SIG-M5 treated with dmso at 0.1 percent for 504 hours (cell line): ENCODE measurements around the gene SNX3.

ENCODE experiments used
- DNase-seq: peaks from one replicate; lab custom pipeline; 2025; ENCODE audit not compliant: unreplicated experiment; lab: John Stamatoyannopoulos, UW

The SNX3 gene

DNA sequence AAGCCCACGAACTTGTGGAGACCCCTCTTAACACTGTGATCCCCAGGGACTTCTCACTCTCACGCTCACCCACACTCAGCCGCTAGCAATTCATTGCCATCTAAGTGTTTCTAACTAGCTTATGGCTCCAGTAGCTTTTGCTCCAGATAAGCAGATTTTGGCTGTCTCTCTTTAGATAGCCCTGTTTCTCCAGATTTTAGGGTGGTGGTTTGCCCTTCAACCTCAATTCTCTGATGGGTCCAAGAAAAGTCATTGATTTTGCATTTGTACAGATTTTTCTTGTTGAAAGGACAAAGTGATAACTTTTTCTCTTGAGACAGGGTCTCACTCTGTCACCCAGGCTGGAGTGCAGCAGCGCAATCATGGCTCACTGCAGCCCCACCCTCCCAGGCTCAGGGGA lies 53.8 kb downstream of the SNX3 start:
- no peak for DNase-seq

DNA sequence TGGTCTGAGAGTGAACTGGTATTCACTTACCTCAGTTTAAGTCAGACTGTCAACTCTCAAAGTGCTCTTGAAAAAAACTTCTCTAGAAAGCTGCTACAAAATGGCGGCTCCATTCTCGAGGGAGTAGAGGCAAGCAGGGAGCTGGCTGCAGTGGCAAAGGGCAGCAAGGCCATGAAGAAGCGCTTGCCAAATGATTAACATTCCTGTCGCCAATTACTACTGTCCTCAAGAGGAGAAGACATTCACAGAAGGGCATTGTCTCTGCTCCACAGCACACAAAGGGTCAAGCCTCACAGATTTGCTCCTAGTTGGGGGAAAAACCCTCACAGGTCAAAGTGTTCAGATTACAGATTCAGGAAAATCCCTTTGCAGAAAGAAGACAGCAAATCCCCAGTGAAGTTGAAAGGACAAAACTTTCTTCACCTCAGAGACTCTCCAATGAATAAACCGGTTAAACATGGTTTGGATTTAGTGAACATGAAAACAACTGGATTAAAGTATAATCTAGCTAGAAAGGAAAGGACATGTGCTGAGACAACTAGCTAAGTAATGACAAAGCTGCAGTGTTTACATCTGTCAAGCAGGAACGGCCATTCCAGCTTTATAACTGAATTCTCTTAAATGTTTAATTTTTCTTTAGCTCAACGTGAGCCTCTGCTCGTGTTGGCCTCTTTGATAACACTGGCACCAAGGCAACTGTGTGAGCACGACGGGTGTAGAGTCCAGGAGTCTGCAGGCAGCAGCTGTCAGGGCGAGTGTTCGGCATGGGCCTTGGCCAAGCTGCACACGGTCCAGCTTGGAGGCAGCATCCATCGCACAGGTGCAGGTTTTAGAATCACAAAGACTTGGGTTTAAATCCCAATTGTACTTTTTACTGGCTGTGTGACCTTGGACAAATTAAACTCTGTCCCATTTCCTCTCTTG lies 57.4 kb downstream of the SNX3 start:
- no peak for DNase-seq

DNA sequence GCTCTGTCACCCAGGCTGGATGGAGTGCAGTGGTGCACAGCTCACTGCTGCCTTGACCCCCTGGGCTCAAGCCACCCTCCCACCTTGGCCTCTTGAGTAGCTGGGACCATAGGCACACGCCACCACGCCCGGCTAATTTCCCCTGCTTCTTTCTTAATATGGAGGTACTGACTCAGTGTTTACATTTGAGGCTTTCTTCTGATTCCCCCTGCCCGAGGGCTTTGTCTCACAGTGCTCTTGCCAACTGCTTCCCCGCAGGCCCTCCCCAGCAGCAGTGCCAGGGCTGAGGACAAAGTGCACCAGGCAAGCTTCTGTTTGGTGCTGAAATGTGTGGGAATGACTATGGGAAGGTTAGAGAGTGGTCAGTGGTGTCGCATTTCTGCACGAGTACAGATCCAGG lies 60.2 kb downstream of the SNX3 start:
- no peak for DNase-seq

DNA sequence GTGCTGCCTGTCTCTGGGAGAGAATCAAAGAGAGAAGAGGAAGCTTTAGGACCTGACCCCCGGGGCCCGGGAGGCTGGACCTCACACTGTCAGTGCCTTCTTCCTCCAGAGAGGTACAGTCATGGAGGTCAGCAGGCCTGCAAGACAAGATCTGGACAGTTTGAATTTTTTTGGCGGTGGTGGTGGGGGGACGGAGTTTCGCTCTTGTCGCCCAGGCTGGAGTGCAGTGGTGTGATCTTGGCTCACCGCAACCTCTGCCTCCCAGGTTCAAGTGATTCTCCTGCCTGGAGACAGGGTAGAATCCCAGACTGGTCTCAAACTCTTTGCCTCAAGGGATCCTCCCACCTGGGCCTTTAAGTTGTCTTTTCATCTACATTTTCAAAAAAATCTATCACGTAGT lies 60.7 kb downstream of the SNX3 start:
- DNase-seq, result no peak

DNA sequence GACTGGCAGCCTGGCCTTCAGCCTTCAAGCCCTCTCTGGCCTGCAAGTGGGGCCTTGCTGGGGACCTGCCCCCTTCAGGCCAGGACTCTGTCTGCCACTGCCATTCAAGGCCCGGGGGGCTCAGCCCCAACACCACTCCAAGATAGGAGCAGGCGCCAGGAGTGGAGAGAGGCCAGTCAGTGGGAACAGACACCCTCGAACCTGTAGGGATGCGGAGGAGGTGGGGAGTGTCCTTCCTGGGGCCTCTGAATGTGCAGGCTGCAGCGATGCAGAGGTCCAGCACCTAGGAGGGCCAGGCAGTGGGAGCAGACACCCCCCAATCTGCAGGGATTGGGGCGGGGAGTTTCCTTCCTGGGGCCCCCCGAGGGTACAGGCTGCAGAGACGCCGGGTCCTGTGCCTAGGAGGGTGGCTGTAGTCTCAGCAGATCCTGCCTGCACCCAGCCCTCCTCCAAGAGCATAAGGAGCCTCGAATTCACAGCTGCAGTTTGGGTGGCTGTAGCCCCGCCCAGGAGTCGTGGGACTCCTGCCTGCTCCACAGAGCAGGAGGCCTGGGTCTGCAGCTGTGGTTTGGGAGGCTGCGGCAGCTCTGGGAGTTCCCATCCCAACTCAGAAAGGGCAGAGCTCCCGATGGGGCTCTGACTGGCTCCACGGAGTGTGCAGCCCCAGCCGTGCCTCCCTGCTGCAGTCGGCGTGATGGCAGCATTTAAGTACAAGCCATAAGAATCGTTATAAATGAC lies 61.9 kb downstream of the SNX3 start:
- DNase-seq, result no peak

DNA sequence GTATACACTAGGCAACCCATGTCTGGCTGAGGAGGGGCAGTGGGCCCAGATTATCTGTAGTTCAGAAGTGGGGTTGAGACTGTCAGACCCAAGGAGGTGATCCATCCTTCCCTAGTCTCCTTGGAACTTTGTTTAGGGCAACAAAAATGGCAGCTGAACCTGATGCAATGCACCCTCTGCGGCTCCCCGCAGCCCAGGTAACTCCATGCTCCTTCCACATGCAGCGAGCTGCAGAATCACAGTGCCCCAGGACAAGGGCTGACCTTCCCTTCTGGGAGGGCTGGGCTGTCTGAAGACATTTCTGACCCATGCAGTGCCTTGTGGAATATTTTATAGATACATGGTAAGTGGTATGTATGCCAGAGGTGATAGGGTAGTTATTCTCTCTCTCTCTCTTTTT lies 65.6 kb downstream of the SNX3 start:
- no peak for DNase-seq

DNA sequence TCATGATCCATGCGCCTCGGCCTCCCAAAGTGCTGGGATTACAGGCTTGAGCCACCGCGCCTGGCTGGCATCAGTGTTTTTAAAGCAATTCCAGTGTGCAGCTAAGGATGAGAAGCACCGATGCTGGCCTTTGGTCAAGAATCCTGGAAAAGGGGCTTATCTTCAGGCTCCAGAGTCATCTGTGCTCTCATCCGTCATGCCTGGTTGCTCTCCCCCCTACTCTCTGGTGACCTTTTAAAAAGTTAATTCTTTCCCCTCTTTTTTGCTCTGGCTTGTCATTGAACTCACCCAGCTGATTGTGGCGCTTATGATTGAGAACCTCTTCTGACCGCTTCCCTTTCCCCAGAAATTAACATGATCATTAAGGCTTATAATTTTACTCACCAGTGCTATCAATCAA lies 66.3 kb downstream of the SNX3 start:
- no peak for DNase-seq

DNA sequence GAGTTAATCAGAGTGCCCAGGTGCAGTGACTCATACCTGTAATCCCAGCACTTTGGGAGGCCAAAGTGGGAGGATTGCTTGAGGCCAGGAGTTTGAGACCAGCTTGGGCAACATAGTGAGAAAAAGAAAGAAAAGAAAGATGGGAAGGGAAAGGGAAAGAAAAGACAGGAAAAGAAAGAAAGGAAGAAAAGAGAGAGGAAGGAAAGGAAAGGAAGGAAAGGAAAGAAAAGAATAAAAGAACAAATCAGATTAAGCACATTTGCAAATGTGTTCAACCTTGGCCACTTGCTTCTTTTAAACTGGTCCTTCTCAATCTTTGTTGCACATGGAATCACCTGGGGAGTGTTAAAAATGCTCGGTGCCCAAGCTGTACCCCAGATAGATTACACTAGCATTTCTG lies 67.0 kb downstream of the SNX3 start:
- DNase-seq, result no peak

DNA sequence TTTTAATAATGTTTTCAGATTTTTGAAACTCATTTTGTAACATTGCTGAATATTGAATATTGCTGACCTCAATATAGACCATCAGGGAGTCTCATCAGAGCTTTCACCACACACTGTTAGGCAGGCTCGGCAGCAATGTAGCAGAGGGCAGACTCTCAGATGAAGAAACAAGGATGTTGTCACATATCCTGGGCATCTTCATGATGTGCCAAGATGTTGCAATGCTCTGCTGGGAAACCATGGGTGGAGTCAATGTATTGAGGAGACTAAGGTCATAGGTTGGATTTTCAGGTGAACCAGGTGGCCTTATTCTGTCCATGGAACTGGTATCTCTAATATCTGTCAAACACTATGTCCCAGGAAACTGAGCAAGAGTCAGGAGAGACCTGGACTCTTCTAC lies 67.7 kb downstream of the SNX3 start:
- DNase-seq, result peak; percentile 26

DNA sequence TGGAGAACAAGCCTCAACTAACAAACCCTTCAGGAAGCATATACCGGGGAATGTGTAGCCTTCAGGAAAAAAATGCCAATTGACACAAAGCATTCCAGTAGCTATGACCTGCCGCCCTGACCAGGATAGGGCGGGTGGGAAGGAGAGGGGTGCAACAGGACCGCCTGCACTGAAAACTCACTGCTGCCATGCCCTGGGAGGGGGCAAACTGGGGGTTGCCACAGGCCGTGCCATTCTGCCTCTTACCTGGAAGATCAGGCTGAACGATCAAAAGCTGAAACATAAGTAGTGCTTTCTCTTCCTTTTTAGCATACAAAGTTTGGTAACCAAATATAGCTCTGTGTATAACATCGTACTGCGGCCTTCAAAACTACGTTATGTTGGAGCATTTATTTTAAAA lies 73.3 kb downstream of the SNX3 start:
- DNase-seq, result no peak

DNA sequence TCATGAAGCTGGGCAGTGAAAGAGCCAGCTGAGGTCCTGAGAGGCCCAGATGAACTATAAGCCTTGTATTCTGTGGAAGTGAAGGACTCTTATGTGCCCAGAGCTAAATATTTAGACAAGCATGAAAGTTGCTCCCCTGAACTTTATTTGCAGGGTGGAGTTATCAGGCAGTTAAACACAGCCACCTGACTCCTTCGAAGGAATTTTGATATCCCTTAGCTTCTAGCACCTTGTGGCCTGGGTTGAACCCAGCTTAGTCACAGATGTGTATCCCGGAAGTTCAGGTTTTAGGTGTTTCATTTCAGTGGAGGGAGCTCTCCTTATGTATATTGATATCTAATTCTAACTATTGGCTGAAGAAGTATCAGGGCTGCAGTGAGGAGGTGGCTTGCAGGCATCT lies 74.6 kb downstream of the SNX3 start:
- DNase-seq, result no peak

DNA sequence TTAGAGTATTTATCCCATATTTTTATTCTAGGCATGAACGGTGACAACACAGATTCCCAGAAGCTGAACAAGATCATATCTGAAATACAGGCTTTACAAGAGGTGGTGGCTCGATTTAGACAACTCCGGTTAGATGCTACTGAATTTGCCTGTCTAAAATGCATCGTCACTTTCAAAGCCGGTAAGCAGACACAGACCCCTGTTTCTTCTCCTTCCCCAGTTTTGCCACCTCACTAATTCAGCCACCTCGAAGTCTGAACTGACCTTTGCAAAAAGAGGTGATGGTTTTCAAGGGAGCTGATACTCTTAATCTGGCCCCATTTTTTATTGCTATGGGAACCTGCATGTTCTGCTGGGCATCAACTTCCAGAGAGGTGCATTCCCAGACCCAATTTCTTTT lies 80.1 kb downstream of the SNX3 start:
- no peak for DNase-seq

DNA sequence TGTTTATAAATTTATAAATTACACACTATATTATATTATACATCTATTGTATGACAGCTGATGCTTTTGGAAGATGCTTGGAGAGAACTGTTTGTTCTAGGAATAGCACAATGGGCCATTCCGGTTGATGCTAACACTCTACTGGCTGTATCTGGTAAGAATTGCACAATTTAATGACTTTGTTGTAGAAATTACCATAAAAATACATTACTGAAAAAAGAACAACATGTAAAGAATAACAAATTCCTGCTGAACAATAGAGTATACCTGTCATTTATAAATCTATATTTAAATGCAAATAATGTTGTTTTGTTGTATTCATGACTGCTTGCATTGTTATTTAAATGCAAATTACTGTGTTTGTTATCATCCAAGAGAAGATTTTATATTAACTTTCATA lies 80.6 kb downstream of the SNX3 start:
- no peak for DNase-seq

DNA sequence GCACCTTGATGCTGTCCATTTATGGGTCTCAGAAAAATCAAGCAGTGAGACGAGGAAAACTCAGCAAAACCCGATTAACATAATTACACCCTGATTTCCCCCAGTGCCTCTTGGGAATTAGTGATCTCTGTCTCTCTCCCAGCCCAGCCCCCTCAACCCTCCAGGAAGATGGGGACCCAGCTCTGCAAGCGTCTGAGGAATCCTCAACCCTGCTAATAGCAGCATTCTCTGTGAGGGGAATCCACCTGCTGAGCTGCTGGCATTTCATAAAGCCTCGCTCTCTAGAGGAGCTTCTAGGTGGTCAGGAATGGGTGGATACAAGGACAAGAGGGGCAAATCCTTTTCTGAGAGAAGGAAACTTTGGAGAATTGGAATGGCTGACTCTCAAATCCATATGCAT lies 81.1 kb downstream of the SNX3 start:
- no peak for DNase-seq

DNA sequence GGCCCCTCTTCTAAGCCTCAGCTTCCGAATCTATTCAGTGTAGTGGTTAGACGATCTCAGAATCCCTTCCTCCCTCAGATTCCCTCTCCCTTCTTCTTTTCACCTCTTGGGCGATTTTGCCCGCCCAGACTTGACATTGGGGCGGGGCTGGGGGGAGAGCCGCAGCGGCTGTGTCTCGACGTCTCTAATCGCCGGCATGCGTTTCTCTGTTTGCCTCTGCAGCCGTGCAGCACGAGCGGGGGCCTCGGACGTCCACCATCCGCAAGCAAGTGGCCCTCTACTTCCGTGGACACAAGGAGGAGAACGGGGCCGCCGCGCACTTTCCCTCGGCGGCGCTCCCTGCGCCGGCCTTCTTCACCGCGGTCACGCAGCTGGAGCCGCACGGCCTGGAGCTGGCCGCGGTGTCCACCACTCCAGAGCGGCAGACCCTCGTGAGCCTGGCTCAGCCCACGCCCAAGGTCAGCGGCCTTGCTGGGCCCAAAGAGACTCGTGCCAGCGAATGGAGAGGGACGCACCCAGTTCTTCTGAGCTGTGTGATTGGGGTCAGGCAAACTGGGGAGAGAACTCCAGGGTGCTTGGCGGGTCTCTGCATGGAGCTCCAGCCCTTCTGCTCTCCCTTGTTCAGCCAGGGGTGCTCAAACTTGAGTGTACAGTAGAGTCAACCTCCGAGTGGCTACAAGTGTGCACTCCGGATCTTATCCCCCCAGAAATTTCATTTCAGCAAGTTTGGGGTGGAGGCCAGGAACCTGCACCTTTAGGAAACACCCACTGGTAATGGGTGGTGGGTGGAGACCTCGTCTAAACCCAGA lies 84.4 kb downstream of the SNX3 start:
- no peak for DNase-seq

DNA sequence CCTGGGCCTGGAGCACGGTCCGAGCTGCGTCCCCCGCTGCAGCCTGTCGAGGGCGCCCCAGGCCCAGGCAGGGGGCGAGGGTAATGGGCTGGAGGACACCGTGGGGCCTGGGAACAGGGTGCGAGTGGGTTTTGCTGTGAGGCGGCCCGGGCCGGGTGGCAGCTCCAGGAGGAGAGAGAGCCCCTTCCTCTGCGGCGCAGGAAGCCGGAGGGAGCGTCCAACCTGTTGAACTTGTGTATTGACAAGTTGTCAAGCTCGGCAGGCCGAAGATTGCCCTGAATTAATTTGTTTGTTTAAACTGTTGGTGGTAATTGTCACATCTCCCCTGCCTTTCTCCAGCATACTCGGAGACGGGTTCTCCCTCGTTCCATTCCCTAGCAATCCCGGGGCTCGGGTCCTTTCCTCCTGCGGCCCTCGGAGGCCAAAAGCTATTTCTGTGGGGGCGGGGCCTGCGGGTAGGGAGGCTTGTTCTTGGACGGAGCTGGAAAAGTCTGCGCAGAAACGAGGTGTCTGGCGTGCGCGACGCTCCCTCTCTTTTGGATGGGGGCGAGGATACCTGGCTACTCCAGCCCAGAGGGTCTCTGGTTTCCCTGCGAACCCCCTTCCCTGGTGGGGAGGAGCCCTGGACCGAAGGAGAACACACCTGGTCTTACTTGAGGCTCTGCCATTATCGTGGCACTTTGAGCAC lies 85.1 kb downstream of the SNX3 start:
- DNase-seq, result no peak

DNA sequence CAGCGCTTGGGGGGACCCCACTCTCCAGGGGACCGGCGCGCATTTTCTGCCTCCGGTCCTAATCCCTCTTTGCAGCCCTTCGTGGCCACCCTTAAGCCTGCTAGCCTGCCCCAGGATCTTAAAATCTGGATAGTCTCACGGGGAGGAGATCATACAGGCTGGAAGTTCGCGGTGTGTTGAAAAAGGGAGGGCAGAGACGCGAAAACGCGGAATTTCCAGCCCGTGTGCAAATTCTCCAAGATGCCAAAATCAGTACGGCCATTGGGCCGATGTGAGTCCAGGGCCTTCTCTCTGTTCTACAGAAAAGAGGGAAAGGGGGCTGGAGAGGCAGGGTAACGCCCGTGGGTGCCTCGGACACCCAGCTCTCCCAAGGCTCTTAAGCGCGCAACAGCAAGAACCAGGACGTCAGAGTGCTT lies 85.7 kb downstream of the SNX3 start:
- no peak for DNase-seq

DNA sequence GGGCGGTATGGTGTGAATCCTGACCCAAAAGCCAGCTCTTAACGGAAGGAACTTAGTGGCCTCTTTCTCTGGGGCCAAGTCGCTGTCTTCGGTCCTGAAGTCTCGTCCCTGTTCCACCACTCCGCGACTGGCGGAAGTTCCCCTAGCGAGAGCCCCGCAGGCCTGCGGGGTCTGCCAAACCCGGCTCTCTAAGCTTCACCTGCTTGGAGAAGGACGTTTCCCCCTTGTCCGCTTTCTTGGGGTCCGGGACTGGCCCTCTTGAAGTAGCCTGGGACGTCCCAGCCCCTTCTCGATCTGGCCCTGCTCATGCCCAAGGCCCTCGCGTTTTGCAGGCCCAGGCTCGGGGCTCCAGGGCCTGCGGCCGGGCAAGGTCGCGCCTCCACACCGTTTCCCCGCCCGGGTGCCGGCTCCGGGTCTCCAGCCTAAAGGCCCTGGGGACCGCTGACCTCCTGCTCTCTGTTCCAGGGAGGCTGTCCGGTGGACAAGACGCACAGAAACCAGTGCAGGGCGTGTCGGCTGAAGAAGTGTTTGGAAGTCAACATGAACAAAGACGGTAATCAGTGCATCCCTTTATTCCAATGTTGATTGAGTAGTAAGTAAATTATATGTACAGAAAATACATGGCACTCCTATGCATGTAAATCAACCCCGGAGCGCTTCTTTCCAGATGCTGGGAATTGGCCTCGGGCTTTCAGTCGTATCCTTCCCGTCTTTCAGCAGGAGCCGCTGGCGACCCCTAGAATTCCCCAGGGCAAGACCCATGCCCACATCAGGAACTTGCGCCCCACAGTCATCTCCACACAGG lies 86.3 kb downstream of the SNX3 start:
- no peak for DNase-seq

DNA sequence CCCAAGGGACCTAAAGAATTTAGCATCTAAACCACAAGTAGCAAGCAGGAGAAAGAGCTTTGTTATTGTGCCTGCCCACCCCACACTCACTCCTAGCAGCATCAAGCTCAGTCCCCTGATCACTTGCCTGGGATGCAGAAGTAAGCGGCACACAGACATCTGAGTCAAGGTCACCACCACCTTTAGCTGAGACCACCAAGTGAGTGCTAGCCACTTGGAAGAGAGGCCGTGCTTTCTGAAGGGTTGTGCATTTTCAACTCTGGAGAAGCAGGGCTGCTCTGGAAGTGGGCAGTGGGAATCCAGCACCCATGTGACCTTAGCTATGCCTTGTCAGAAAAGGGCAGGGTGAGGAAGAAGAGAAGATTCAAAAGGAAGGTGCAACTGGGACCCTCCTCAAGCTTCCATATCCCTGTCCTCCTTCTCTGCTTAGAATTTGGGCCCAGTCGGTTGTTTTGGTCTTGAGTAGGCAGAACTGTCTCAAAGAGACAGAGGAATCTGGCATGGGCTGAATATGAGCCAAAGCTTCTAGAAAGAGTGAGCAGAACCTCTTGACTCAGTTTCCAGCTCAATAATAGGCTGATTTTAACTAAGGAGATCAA lies 88.8 kb downstream of the SNX3 start:
- DNase-seq, result no peak
